AG04450 (cell line): ENCODE results near the gene FOCAD. TPM values are rescaled to one million over a fixed set of nuclear protein-coding genes. Genes with fewer than 3 reads are reported as not detected.

Experiments used
- CTCF ChIA-PET: fragments of 300-600, 350-600 bp; formaldehyde crosslinking; extraction: SDS; loops from one replicate; lab custom pipeline; 2022; ENCODE audit warnings: antibody characterized with exemption, inconsistent platforms; lab: Charles Lee
- POLR2A ChIA-PET: fragments of 350-600 bp; formaldehyde crosslinking; extraction: SDS; loops from one replicate; lab custom pipeline; 2021; ENCODE audit warnings: antibody characterized with exemption, inconsistent platforms; lab: Yijun Ruan, JAX
- DNase-seq: peaks from one replicate; pipeline ENCODE4 v3.0.0-alpha.2; 2011; ENCODE audit warnings: low read depth, low spot score
- H3K27ac ChIP-seq: one replicate; pipeline ENCODE4 v1.5.1; 2012; ENCODE audit warnings: low read depth, low read length, control low read depth
- H3K27me3 ChIP-seq: one replicate; pipeline ENCODE4 v1.6.0; 2012; ENCODE audit warnings: low read length; ENCODE audit not compliant: control insufficient read depth, insufficient read depth
- H3K4me3 ChIP-seq: 2 replicates; pipeline ENCODE4 v1.5.1; 2011; ENCODE audit warnings: mild to moderate bottlenecking, low read depth, low read length, control low read depth
- H3K9me3 ChIP-seq: 2 replicates; pipeline ENCODE4 v1.5.1; 2012; ENCODE audit warnings: low read length; ENCODE audit not compliant: control insufficient read depth, insufficient read depth
- CTCF ChIP-seq: IDR thresholded peaks from 2 replicates; pipeline ENCODE4 v1.5.1; 2011; ENCODE audit warnings: low read depth, low read length, control low read depth, inconsistent platforms
- polyA plus RNA-seq: library from polyadenylated mRNA; depleted of rRNA; stranded (reverse); fragments of >200 nt; gene quantifications from 2 replicates; pipeline ENCODE4 v1.2.3, GENCODE V29; 2011

Gene FOCAD
- polyA plus RNA-seq, 1 experiment: 49.7 TPM

GRCh38 chr9:20941174-20941690 is 257.2 kb downstream of the FOCAD start:
- ChIA-PET POLR2A (no interaction called here), CTCF (interaction anchor here (0.6 to 7.1 kb wide), 80 partner anchors 8 to 1476 kb away, joined by 3 to 154 read pairs (median 4); partner anchors contain the start of genes IFNB1 and MLLT3)
- TF ChIP-seq CTCF: peak; percentile 88

GRCh38 chr9:20944507-20944906 is 260.4 kb downstream of the FOCAD start:
- DNase-seq: no peak
- no peak overlapping the region for H3K4me3 ChIP-seq
- CTCF ChIA-PET: interaction anchor here (0.6 to 7.1 kb wide), 5 partner anchors 60 to 976 kb away, joined by 3 to 154 read pairs (median 3); no protein-coding TSS in a partner anchor
- no peak overlapping the region for H3K27ac ChIP-seq
- POLR2A ChIA-PET: interaction anchor here (0.6 kb wide), 1 partner anchor 634 kb away, joined by 3 read pairs; no protein-coding TSS in a partner anchor
- H3K9me3 ChIP-seq: no peaks in the 10 kb centered on the region
- H3K27me3 ChIP-seq: no peaks in the 10 kb centered on the region
- no peak for TF ChIP-seq CTCF

More at GRCh38 chr9:20941174-20941690, 257.2 kb downstream of the FOCAD start:
- no peak overlapping the region for H3K4me3 ChIP-seq
- no peaks in the 10 kb centered on the region for H3K27me3 ChIP-seq
- no peaks in the 10 kb centered on the region for H3K9me3 ChIP-seq
- peak; percentile 36 for DNase-seq
- no peak overlapping the region for H3K27ac ChIP-seq

GRCh38 chr9:20945269-20945668 is 261.2 kb downstream of the FOCAD start:
- no peaks in the 10 kb centered on the region for H3K9me3 ChIP-seq
- H3K4me3 ChIP-seq: no peak overlapping the region
- CTCF ChIA-PET: interaction anchor here (5.9 to 7.1 kb wide), 2 partner anchors 165 to 319 kb away, joined by 71 to 154 read pairs; no protein-coding TSS in a partner anchor
- no peak for DNase-seq
- no peak for TF ChIP-seq CTCF
- no peak overlapping the region for H3K27ac ChIP-seq
- POLR2A ChIA-PET: no interaction called here
- no peaks in the 10 kb centered on the region for H3K27me3 ChIP-seq

- ChIA-PET POLR2A (no interaction called here), CTCF (interaction anchor here (1.0 to 7.1 kb wide), 2 partner anchors 165 to 319 kb away, joined by 3 to 154 read pairs; no protein-coding TSS in a partner anchor)
- H3K9me3 ChIP-seq: no peaks in the 10 kb centered on the region
- H3K4me3 ChIP-seq: no peak overlapping the region
- TF ChIP-seq CTCF: no peak
- no peak for DNase-seq
- H3K27me3 ChIP-seq: no peaks in the 10 kb centered on the region
- no peak overlapping the region for H3K27ac ChIP-seq
Observed at GRCh38 chr9:20945856-20946255, 261.8 kb downstream of the FOCAD start.

GRCh38 chr9:20948703-20949102 is 264.6 kb downstream of the FOCAD start:
- Histone ChIP-seq H3K27me3 (no peaks in the 10 kb centered on the region), H3K27ac (no peak overlapping the region), H3K4me3 (no peak overlapping the region), H3K9me3 (no peaks in the 10 kb centered on the region)
- no peak for TF ChIP-seq CTCF
- POLR2A ChIA-PET: no interaction called here
- CTCF ChIA-PET: interaction anchor here (0.9 to 1.4 kb wide), 4 partner anchors 7 to 162 kb away, joined by 3 to 8 read pairs (median 3); no protein-coding TSS in a partner anchor
- no peak for DNase-seq
